NCI-H146 (cell line): ENCODE data around the gene LDB2.

Experiments
- DNase-seq: peaks from one replicate; lab custom pipeline; 2025; lab: John Stamatoyannopoulos, UW

LDB2 gene

DNA sequence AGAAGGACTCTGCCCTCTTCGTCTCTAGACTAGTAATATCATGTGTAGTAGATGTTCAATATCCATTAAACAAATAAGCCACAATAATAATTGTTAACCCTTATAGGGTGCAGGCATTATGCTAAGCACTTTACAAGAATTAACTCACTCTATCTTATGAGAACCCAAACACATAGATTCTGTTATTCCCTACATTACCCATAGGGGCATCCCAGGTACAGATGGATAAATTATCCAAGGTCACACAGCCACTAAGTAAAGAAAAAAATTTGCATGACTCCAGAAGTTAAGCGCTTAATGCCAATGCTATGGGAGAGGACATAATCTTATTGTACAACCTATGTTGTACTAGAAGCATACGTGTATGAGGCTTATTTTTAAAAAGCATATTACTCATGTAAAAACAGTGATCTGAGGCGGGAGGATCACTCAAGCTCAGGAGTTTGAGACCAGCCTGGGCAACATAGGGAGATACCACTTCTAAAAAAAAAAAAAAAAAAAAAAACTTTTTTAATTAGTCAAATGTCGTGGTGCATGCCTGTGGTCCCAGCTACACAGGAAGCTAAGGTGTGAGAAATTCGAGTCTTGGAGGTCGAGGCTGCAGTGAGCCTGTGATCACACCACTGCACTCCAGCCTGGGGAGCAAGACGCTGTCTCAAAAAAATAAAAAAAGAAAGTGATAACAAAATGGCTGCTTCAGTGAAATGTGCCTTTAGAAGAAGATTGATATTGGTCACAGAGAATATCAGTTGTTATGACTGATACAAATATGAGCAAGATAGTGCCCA is 13.6 kb downstream of the LDB2 start:
- DNase-seq, result no peak

DNA sequence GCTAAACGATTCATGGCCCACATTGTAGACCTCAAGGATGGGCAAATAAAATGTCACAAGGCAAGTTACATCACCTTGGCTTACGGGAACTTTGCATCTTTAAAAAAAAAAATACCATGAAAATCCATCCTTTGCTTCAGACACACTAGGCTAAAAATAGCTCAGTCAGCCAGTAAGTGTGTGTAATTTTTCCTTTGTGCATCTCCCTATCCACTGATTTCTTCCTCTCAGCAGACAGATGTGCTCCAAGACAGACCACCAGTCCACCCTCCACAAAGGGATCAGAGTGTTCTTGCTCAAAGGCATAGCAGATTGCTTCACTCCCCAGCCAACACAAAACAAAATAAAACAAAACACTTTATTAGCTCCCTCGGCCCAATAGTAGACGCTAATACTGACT is 14.6 kb downstream of the LDB2 start:
- DNase-seq, result no peak

DNA sequence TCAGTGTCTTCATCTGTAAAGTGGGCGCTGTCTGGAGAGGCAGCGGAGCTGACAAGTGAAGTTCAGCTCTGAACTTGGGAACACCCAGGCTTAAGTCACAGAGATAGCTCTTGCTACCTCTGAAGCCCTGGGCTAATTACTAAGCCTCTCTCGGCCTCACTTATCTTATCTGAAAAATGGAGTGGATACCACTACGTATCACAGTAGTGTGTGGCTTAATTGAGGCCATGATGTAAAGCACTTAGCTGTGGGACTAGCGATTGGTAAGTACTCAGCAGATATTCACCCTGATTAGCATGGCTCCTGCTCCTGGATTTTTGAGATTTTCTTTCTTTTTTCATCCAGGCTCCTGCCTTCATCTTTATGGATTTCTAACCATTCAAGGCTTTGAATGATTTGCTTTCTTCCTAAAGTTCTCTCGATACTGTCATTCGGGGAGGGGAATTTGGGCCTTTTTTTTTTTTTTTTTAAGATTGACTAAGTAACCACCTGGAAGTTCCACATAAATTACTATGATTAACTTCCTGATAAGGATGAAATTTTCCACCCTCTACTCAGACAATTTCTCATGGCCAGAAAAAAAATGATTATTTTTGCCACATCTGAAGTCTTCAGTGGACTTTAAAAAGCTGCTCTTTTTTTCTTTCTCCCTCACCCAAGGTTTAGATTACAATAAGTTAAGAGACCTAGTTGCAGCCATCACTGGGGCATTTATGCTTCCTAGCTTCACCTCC is 17.1 kb downstream of the LDB2 start:
- DNase-seq, result no peak

DNA sequence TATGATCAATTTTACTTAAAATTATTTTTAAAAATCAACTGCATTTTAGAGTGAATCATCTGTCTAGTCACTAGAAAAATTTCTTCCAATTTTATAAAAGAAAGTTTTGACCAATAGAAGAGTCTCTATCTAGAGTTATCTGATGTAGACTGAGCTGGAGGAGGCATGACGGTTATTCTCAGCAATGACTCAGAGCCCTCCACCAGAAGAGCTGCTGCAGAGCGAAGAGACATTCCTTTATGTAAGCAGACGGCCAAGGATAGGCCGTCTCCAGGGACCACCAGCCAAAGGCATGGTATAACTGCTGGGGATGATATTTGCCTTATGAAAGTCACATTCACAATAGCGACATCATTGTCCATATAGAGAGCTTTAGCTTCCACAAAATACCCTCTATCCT is 23.0 kb downstream of the LDB2 start:
- no peak for DNase-seq

DNA sequence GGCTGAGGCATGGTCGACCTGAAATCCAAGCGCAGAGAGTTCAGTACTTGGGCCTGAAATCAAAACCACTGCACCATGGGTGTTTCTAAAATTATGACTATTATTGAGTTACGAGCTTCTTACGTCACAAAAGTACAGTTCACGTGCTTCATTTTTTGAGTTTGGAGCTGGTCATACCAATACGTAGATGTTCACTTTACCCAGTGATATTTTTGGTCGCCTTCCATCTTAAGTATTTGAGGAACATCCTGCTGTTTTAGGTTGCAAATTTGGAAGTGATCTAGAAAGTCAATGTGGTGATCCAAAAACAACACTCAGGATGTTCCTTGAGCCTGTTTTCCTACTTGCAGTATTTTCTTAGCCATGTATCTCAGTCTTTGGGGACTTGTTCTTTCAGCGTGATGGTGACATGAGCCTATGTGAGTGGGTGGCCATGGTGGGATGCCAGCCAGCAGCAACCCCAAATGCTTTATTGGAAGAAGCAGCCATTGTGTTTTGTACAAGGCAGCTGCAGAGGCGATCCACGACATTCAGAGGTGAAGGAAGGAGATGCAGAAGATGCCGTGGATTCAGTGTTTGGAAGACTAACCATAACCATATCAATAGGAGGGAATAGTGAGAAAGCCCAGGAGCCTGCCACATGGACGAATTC is 28.7 kb downstream of the LDB2 start:
- DNase-seq, result no peak

DNA sequence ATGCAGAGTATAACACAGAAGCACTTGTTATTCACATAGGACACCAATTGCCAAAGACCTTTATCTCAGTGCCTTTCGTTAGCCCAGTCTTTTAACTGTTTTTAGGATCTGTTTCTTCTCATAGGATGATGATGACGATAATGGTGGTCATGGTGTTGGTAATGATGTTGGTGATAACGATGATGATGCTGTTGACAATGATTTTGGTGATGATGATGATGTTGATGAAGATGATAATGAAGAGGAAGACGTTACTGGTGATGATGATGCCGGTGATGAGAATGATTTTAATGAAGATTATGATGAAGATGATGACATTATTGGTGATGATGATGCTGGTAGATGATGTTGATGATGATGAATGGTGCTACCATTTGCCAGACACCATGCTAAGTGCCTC is 29.8 kb downstream of the LDB2 start:
- no peak for DNase-seq

DNA sequence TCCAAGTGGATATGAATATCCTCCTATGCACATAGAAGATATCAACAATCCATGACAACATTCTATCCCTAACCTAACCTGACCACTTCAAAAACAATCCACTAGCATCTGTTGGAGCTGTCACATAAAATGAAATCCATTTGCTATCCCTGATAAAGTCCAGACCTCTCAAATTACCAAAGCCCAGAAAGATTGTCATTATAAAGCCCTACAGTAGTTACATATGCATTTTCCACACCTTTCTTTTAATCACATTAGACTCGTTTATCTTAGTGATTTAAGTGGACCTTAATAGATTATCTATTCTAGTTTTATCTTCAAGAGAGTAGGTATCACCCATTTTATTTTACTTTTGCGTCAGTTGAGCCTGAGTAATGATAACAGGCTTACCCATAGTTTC is 30.6 kb downstream of the LDB2 start:
- DNase-seq, result no peak

DNA sequence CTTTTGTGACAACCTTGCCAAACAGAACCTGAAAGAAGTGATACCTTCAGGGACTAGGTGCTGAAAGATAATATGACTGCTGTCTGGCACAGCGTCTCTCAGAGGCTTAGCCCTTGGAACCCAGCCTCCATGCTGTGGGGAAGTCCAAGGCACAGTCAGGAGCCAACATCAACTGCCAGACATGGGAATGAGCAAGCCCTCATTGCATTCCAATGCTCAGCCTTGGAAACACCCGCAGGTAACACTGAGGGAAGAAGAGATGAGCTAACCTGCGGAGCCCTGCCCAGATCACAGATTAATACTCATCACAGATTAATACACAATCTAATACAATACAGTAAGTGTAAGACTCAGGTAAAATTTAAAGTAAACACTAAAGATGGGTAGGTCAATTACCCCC is 31.5 kb downstream of the LDB2 start:
- DNase-seq, result no peak

DNA sequence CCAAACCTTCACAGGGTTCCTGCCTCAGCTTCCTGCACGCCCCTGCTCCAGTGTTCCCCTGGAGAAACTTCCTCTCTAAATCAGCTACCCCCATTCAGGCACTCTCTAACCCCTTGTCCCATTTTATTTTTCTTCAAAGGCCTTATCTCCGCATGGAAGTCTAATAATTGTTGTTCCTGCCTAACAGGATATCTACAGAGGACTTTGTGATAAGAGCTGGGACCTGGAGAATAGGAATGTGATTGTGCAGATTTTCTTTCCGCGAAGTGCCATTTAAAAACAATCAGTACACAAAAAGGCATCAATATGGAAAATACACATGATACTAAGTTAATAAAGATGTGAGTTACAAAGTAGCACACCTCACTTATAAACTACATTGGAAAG is 32.6 kb downstream of the LDB2 start:
- no peak for DNase-seq

DNA sequence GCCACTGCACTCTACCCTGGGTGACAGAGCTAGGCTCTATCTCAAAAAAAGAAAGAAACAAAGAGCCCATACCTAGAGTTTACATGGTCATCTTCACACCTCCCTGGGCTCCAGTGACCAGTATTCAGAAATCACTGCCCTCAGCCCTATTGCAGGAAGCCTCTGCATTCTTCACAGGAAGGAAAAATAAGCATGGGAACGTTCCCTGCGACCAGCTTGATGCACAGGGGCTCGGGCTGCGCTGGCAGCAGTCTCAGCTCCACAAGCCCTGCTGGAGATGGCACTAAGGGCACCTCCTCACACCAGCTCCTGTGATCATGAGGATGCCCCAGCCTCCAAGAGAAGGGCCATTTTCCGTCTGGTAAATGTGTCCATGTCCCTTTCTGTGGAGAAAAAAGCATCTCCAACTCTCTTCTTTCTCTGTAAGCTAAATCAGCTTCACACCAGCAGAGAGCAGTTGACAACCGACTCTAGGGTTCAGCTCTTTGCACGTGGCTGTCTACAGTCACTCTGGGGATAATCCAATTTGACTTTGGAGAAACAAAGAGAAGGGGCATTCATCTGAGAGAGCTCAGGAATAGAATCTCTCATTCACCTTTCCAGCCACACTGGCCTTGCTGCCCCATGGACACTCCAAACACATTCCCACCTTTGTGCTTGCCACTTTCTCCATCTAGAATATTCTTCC is 33.1 kb downstream of the LDB2 start:
- DNase-seq, result no peak

DNA sequence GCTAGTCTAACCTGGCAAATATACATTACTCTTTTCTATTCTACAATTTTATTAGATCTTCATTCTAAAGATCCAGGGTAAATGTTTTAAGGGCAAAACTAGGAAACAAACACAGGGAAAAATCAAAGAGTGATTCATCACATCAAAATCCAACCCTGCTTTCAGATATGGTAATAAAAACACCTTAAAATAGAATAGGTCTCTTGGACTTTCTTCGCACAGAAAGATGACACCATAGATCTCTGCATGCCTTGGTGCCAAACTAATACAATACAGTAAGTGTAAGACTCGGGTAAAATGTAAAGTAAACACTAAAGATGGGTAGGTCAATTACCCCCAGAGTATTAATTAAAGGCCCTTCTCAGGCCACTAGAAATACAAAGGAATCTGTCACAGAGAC is 34.2 kb downstream of the LDB2 start:
- no peak for DNase-seq

DNA sequence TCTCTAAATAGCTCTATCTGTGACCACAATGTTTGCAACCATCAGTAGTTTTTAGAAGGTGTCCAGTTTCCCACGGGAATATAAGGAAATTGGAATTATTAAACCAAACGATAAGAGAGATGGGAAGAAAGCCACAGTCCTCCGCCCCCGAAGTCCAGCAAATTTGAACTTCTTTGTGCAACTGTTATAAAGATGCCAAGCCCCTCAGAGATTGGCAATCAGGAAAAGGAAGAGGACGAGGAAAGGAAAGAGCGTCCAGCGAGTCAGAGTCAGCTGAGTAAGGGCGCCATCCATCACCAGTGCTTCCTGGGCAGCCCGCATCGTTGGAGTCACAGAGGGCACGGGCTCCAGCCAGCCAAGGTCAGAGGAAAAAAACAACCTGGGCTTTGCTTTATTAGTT is 35.7 kb downstream of the LDB2 start:
- no peak for DNase-seq

DNA sequence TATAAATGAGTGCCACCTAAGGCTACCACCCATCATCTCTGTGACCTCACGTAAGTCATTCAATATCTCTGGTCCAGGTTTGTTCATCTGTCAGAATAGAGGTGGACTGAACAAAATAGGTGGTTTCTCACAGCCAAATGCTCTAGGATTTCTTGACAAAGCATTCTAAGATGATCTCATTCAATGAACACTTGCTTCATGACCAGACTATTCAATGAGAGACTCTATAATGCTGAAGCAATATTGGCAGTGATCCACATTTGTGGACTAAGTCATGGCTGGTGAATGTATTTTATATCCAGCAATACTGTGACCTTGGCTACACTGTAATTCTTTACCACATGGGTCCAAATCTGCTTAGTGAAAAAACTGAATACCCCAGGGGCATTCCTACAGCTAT is 37.9 kb downstream of the LDB2 start:
- no peak for DNase-seq

DNA sequence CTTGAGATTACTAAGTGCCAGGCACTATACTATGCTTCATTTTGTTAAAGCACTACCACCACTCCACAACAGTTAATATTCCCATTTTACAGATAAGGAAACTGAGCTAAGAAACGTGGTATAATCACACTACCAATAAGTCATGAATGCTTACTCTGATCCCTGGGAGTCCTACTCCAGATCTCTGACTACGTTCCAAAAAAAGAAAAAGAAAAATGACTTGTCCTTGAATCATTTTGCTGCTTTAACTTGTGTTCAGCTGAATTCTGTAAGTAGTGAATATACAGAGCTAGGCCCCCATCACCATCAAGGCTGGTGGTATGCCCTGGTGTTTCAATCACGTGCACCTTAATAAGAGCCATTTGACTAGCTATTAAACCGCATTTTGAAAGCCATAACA is 39.4 kb downstream of the LDB2 start:
- DNase-seq, result no peak

DNA sequence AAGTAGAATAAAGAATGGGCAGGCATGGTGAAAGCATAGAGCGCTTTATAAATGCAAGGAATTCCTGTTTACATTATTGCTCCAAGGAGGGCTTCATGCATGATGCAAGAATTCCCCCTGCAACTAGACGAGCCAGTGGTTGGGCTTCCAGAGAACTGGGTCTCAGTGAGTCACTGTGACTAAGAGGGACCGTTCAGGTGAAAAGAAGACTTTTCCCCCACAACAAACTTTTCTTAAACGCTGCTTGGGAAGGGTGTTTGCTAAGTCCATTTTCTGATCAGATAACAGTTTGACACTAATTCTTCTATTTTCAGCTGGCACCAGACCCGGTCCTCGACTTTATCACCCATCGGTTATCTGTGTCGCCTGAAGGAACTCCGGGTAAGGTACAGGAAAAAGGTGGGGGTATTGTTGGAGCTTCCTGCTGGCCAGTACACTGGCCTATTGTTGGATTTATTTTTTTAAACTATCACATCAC is 40.1 kb downstream of the LDB2 start:
- no peak for DNase-seq

DNA sequence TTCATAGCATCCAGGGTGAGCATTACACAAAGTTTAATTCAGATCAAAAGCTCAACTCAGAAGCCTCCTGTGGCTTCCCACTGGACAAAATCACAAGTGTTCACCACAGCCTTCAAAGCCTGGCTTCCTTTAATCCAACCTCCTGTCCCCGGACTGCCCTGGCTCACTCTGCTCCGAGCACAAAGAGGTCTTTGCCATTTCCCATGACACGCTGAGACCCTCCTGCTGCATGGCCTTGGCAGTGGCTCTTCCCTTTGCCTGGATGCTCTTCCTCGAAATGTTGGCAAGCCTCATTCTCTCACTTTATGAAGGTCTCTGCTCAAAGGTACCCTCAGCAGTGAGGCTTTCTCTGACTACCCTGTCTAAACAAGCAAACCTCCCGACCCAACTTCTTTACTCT is 41.0 kb downstream of the LDB2 start:
- DNase-seq, result no peak

DNA sequence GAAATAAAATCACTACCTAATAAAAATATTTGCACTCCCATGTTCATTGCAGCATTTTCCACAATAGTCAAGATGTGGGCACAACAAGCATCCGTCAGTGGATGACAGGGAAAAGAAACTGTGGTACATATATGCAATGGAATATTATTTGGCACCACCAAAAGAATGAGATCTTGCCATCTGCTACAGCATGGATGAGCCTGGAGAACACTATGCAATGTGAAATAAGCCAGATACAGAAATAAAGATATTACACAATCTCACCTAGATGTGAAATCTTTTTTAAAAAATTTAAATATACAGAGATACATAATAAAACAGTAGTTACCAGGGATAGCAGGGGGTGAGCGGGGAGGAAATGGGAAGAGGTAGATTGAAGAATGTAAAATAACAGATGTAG is 44.8 kb downstream of the LDB2 start:
- no peak for DNase-seq

DNA sequence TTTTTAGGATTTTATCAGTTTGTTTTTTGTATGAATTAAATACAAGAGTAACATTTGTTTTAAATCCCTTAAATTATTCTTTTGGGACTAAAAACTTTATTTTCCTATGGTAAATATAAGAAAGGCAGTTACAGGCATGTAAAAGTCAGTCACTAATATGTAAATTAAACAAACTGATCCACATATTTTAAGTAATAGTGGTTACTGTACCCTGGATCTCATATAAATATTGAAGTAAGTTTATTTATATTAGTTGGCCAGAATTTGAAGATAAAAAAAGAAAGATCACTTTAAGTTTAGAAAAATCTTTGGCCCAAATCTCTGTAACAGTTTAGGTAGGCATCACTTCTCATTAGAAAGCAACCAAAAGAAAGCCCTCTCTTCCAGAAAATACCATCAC is 45.8 kb downstream of the LDB2 start:
- DNase-seq, result no peak

DNA sequence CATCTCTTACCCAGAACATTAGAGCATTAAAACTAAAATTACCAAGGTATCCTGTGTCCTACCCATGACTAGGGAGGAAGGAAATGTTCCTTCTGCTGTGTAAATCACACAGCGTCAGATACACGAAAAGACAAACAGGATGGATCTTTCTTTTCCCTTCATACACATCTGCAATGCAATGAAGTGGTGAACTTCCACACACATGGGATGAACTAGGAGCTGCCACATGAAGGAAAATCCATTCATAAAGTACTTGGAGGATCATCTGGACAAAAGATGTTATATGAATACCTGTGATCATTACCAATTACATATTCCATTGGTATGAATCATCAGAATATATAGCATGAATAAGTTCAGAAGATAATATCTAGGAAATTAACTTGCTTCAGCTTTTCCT is 46.2 kb downstream of the LDB2 start:
- DNase-seq, result no peak

DNA sequence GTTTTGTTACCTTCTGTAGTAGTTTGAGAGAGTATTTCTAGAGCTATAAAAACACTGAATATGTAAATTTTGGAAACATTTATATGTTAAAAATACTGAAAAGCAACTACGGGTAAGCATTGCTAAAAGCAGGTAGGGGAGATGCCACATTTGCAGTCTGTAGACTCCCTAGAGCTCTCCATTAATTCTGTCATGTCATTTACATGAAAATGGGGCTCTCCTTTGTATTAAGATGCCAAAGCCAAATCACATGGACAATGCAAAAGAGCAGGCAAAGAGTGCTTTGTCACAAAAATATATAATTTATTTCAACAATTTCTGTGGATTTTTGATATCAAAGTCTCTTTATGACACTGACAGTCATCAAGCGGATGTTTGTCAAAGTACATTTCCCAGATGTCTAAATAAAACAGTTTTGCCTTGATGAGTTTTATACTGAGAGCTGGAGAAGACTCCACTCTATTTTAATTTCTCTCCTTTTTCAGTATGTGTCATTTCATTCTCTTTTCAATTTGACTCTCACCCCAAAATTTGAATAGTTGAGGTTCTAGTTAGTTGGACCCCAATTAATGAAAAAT is 51.8 kb downstream of the LDB2 start:
- no peak for DNase-seq

DNA sequence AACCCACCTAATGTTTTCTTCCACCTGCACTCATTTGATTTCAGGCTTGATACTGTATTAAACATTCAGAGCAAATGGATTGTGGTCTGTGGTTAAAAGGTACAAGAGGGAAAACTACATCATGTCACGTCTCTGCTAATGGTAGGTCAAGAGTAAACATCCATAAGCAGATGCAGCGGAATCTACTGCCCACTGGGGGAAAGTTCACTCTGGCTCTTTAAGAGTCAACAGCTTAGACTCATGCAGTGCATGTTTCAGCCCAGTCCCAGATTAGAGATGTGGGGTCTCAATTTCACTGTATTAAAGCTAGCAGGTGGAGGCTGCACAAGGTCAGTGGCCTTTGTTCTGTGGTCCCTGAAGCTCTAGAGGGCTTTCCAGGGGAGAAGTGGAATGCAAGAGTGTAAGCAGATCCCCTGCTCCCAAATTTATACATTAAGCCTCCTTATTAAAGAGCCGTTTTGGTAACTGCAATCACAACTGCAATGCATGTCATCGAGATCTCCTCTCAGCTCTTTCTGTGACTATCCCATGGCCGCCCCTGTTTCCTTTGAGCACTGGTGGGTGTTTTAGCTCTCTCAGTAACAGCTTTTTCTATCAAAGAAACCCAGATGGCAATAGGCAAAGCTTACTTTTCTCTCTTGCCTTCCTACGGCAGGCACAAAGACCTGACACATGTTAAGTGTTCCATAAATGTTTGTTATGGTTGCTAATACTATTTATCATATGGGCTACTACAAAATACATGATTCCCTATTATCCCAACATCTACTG is 53.4 kb downstream of the LDB2 start:
- DNase-seq, result no peak
